SU-DHL-6 (cell line): Measurements from ENCODE around the gene TSG101.

Experiments used
- H2AFZ ChIP-seq: fragments of 200-600 bp; sonication (generic); 2 replicates; pipeline ENCODE4 v1.6.1; 2014; ENCODE audit warnings: low read depth, mild to moderate bottlenecking, moderate library complexity, mixed read lengths, antibody characterized with exemption, low read length; ENCODE audit not compliant: severe bottlenecking
- H3F3A ChIP-seq: fragments of 200-600 bp; shearing (Covaris generic); 2 replicates; pipeline ENCODE4 v1.6.0; 2016; ENCODE audit warnings: antibody characterized with exemption, mild to moderate bottlenecking; ENCODE audit not compliant: insufficient read depth
- H3K27ac ChIP-seq: fragments of 200-600 bp; sonication (generic); 2 replicates; pipeline ENCODE4 v1.5.1; 2016; ENCODE audit warnings: low read depth, mild to moderate bottlenecking, low read length, moderate library complexity, mixed read lengths
- H3K27me3 ChIP-seq: fragments of 200-600 bp; sonication (generic), shearing (Covaris generic); 2 replicates; pipeline ENCODE4 v1.6.0; 2014; ENCODE audit warnings: mild to moderate bottlenecking, low read length
- H3K36me3 ChIP-seq: fragments of 200-600 bp; sonication (generic); 2 replicates; pipeline ENCODE4 v1.6.1; 2014; ENCODE audit warnings: mild to moderate bottlenecking, low read length, mixed read lengths
- H3K4me2 ChIP-seq: fragments of 300-600, 200-600 bp; shearing (Covaris generic), sonication (generic); 2 replicates; pipeline ENCODE4 v1.6.0; 2014; ENCODE audit warnings: low read length, low read depth, mild to moderate bottlenecking; ENCODE audit not compliant: poor library complexity, severe bottlenecking
- H3K4me3 ChIP-seq: fragments of 200-600 bp; sonication (generic); 2 replicates; pipeline ENCODE4 v1.5.1; 2014; ENCODE audit warnings: antibody characterized with exemption, low read length, mild to moderate bottlenecking, mixed read lengths; ENCODE audit not compliant: insufficient read depth, poor library complexity, severe bottlenecking
- H3K79me2 ChIP-seq: fragments of 200-600 bp; sonication (generic); 2 replicates; pipeline ENCODE4 v1.6.1; 2014; ENCODE audit warnings: mild to moderate bottlenecking, low read length, moderate library complexity; ENCODE audit not compliant: insufficient read depth
- H3K9ac ChIP-seq: fragments of 200-600 bp; sonication (generic); 2 replicates; pipeline ENCODE4 v1.7.0; 2014; ENCODE audit warnings: mild to moderate bottlenecking, low read length
- H3K9me2 ChIP-seq: fragments of 200-600 bp; sonication (generic); replicated peaks from 2 replicates; pipeline ENCODE4 v1.6.1; 2014; ENCODE audit warnings: low read length; ENCODE audit not compliant: insufficient read depth
- H3K9me3 ChIP-seq: fragments of 200-600 bp; sonication (generic); 2 replicates; pipeline ENCODE4 v1.6.1; 2014; ENCODE audit warnings: low read length, mixed read lengths; ENCODE audit not compliant: insufficient read depth
- H4K20me1 ChIP-seq: fragments of 200-600 bp; sonication (generic); 2 replicates; pipeline ENCODE4 v1.6.1; 2014; ENCODE audit warnings: low read depth, mild to moderate bottlenecking, antibody characterized with exemption, low read length, moderate library complexity, mixed read lengths
- CTCF ChIP-seq: fragments of 200-600 bp; sonication (generic); IDR thresholded peaks from one replicate; pipeline ENCODE4 v1.5.1; 2017; ENCODE audit warnings: antibody characterized with exemption, mild to moderate bottlenecking, low read length, moderate library complexity; ENCODE audit not compliant: insufficient read depth, poor library complexity, severe bottlenecking
- EZH2phosphoT487 ChIP-seq: fragments of 200-600 bp; sonication (generic), shearing (Covaris generic); conservative IDR thresholded peaks from 2 replicates; pipeline ENCODE4 v1.6.1; 2018; ENCODE audit warnings: mild to moderate bottlenecking, antibody characterized with exemption, low read length, moderate library complexity, mixed read lengths

The TSG101 gene

GRCh38 chr11:18526130-18526520 lies 617 bp downstream of the TSG101 start:
- Histone ChIP-seq H3K27me3 (no peaks in the 10 kb centered on the region), H3K27ac (peak overlapping the region; percentile 55), H3K9me2 (no peaks in the 10 kb centered on the region), H3F3A (peaks cover 17% of the 10 kb centered on the region; the same call in 1 of the 2 replicates), H3K79me2 (peaks cover 65% of the 10 kb centered on the region), H3K9ac (peak overlapping the region; percentile 73), H3K9me3 (no peaks in the 10 kb centered on the region), H2AFZ (peak overlapping the region; percentile 42), H3K4me3 (peak overlapping the region; percentile 85), H3K36me3 (no peaks in the 10 kb centered on the region), H3K4me2 (peak overlapping the region; percentile 97), H4K20me1 (no peaks in the 10 kb centered on the region)
- TF ChIP-seq CTCF (no peak), EZH2phosphoT487 (no peak)

- Histone ChIP-seq H3K36me3 (peaks cover 3% of the 10 kb centered on the region; the same call in 1 of the 2 replicates), H3K9me3 (no peaks in the 10 kb centered on the region), H2AFZ (no peak overlapping the region), H3K4me3 (no peak overlapping the region), H4K20me1 (0 out of 2 replicates have a peak, but pooled peaks cover 8% of the 10 kb centered on the region), H3K9me2 (no peaks in the 10 kb centered on the region), H3K9ac (no peak overlapping the region), H3K27ac (no peak overlapping the region), H3K79me2 (peaks cover 83% of the 10 kb centered on the region), H3K27me3 (no peaks in the 10 kb centered on the region), H3K4me2 (no peak overlapping the region), H3F3A (peaks cover 21% of the 10 kb centered on the region; the same call in 1 of the 2 replicates)
- TF ChIP-seq EZH2phosphoT487 = no peak
- no peak for TF ChIP-seq CTCF
These were observed 2.5 kb downstream of the TSG101 start for GRCh38 chr11:18524248-18524647.

- peaks cover 92% of the 10 kb centered on the region for H3K79me2 ChIP-seq
These were observed 3.7 kb downstream of the TSG101 start for GRCh38 chr11:18523084-18523483.

More at GRCh38 chr11:18523084-18523483, 3.7 kb downstream of the TSG101 start:
- Histone ChIP-seq H2AFZ (no peak overlapping the region), H3K9ac (no peak overlapping the region), H3K9me2 (no peaks in the 10 kb centered on the region), H3K4me2 (no peak overlapping the region), H3K27me3 (no peaks in the 10 kb centered on the region), H3K36me3 (peaks cover 4% of the 10 kb centered on the region; the same call in 1 of the 2 replicates), H3F3A (peaks cover 17% of the 10 kb centered on the region; the same call in 1 of the 2 replicates), H4K20me1 (0 out of 2 replicates have a peak, but pooled peaks cover 9% of the 10 kb centered on the region), H3K4me3 (no peak overlapping the region), H3K9me3 (no peaks in the 10 kb centered on the region), H3K27ac (no peak overlapping the region)
- no peak for TF ChIP-seq EZH2phosphoT487
- no peak for TF ChIP-seq CTCF
